ENCODE data around the gene ZNF57. TPM values are rescaled to one million over a fixed set of nuclear protein-coding genes. Genes with fewer than 3 reads are reported as not detected.
A peak's percentile ranks its signal among the peaks of the same experiment; 100 is the strongest.

The ZNF57 gene
- total RNA-seq (1 to 10 TPM; 2.0 to 3.9 (median 3.3) TPM), polyA plus RNA-seq (1 to 10 TPM; 2.3 to 2.6 (median 2.3) TPM)
- long read RNA-seq, donor 1, partial matches to known transcripts: 0 of 1 reads
- long read RNA-seq, donor 1, other reads (novel, unspliced or antisense): 0 of 1 reads
- long read RNA-seq, donor 2, partial matches to known transcripts: 0 of 2 reads
- long read RNA-seq, donor 2, other reads (novel, unspliced or antisense): 0 of 2 reads

- Histone ChIP-seq H3K36me3 (no peaks in the 10 kb centered on the region), H3K27me3 (replicated peaks in 1 of 7) (no peaks in the 10 kb centered on the region), H3K4me3 (peak within 1 kb of the TSS; percentile 67 to 97 (median 84)), H3K9me3 (peaks cover 5 to 21% (median 16%) of the 10 kb centered on the region in 8 donors), H3K27ac (peak within 1 kb of the TSS; percentile 66 to 90 (median 82)), H3K4me1 (peaks cover 4 to 23% (median 10%) of the 10 kb centered on the region in 6 donors)
- intact Hi-C loops (cut with DNase I; ENCODE audit: low total_unique reads): no loop called here
- peak in 1 of 11 experiments; percentile 36 for TF ChIP-seq CTCF (IDR thresholded peaks at IDR 0.05 in 8 of 11, conservative IDR thresholded peaks at IDR 0.05 in 3 of 11)
- TF ChIP-seq POLR2A (IDR thresholded peaks at IDR 0.05): peak in 2 of 3 donors; percentile 17 to 22
- TF ChIP-seq POLR2AphosphoS5 (IDR thresholded peaks at IDR 0.05): peak; percentile 56 to 81 (median 78)
- 0 to 1% (median 1%) methylated on average over 57 to 100 of the region's 100 CpGs for WGBS, 5 donors
- peak; percentile 98 for DNase-seq
These were observed at the start of gene ZNF57 for GRCh38 chr19:2900296-2901252. TSS of gene ZNF57 (plus strand) at chr19:2900928. CDS start at chr19:2901046, 118 bp downstream.

DNA sequence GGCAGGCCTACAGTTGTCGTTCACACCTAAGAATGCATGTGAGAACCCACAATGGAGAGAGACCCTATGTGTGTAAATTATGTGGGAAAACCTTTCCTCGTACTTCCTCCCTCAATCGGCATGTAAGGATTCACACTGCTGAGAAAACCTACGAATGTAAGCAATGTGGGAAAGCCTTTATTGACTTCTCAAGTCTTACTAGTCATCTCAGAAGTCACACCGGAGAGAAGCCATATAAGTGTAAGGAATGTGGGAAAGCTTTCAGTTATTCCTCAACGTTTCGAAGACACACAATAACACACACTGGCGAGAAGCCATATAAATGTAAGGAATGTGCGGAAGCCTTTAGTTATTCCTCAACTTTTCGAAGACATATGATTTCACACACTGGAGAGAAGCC is 48.1 kb upstream of the ZNF57 start:
- WGBS, 5 donors: 96 to 99% (median 98%) methylated on average over 10 of the region's 10 CpGs
- Histone ChIP-seq H3K36me3 (peaks cover 28 to 74% (median 43%) of the 10 kb centered on the region in 6 donors), H3K27me3 (replicated peaks in 1 of 7) (no peaks in the 10 kb centered on the region)

DNA sequence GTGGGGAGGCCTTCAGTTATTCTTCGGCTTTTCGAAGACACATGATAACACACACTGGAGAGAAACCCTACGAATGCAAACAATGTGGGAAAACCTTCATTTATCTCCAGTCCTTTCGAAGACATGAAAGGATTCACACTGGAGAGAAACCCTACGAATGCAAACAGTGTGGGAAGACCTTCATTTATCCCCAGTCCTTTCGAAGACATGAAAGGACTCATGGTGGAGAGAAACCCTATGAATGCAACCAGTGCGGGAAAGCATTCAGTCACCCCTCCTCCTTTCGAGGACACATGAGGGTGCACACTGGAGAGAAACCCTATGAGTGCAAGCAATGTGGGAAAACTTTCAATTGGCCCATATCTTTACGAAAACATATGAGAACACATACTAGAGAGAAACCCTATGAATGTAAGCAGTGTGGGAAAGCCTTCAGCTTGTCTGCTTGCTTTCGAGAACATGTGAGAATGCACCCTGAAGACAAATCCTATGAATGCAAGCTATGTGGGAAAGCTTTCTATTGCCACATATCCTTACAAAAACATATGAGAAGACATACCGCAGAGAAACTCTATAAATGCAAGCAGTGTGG is 47.6 kb upstream of the ZNF57 start:
- intact Hi-C loops (cut with DNase I; ENCODE audit: low total_unique reads): no loop called here
- Histone ChIP-seq H3K9me3 (peaks cover 23 to 100% (median 95%) of the 10 kb centered on the region in 8 donors), H3K36me3 (peaks cover 28 to 74% (median 43%) of the 10 kb centered on the region in 6 donors)

More for the DNA sequence above, 48.1 kb upstream of the ZNF57 start:
- Histone ChIP-seq H3K9me3 (peaks cover 23 to 100% (median 93%) of the 10 kb centered on the region in 8 donors), H3K27ac (no peak overlapping the region), H3K4me3 (peak overlapping the region in 1 of 8 donors; percentile 12), H3K4me1 (no peaks in the 10 kb centered on the region)
- TF ChIP-seq POLR2A (IDR thresholded peaks at IDR 0.05): no peak
- TF ChIP-seq CTCF (IDR thresholded peaks at IDR 0.05 in 8 of 11, conservative IDR thresholded peaks at IDR 0.05 in 3 of 11): no peak
- TF ChIP-seq POLR2AphosphoS5 (IDR thresholded peaks at IDR 0.05): no peak
- intact Hi-C loops (cut with DNase I; ENCODE audit: low total_unique reads): no loop called here
- no peak for DNase-seq

More for the DNA sequence above, 47.6 kb upstream of the ZNF57 start:
- Histone ChIP-seq H3K27ac (no peak overlapping the region), H3K27me3 (replicated peaks in 1 of 7) (no peaks in the 10 kb centered on the region), H3K4me3 (no peak overlapping the region), H3K4me1 (no peaks in the 10 kb centered on the region)
- TF ChIP-seq POLR2AphosphoS5 (IDR thresholded peaks at IDR 0.05): no peak
- TF ChIP-seq POLR2A (IDR thresholded peaks at IDR 0.05): no peak
- TF ChIP-seq CTCF (IDR thresholded peaks at IDR 0.05 in 8 of 11, conservative IDR thresholded peaks at IDR 0.05 in 3 of 11): no peak
- 95 to 98% (median 97%) methylated on average over 11 of the region's 11 CpGs for WGBS, 5 donors
- no peak for DNase-seq
